ENCODE results near the gene SPINK13.
"Not testable (repeated sequence)": the region's sequence is repeated elsewhere in the genome, so short reads cannot be mapped to it uniquely, and the experiment has no call there.

Gene SPINK13

DNA sequence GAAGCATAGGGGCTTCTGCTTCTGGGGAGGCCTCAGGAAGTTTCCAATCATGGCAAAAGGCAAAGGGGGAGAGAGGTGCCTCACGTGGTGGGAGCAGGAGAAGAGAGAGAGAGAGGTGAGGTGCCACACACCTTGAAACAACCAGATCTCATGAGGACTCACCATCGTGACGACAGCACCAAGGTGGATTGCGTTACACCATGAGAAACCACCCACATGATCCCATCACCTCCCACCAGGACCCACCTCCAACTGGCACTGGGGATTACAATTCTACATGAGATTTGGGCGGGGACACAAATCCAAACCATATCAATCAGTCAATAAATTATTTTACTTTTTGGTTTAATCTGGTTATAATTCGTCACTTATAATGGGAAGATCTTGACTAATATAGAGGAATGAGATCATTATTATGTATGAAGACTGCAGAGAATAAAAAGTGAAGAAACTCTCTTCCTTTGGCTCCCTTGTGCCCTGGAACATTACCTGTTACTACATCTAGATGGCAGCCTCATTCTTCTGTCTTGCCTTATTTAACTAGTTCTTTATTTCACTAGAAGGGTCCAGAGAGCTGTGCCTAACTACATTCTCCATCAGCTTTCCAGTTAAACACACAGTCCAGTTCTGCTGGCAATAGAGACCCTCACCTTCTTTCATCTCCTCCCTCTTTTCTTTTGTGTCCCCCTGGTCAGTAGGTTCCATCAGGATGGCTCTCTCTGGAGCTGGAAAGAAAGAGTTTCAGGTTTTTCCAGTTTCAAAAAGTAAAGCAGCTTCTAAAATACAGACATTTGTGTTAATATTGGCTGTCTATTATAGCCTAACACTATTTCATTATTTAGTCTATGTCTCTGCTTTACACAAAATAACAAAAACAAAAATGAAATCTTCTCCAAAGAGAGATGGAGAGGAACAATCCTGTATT, 21.9 kb downstream of the SPINK13 start:
- no peak for TF ChIP-seq JUND (IDR thresholded peaks at IDR 0.05; ENCODE audit: low read depth)
- DNase-seq (ENCODE audit: low read depth in 1 of 2, low spot score in 1 of 2), result peak; percentile 39 to 62
- in situ Hi-C loops (cut with HindIII; ENCODE audit: low pct_unique_long_range_greater_than_20kb, low sequenced_read_pairs), result no loop called here

DNA sequence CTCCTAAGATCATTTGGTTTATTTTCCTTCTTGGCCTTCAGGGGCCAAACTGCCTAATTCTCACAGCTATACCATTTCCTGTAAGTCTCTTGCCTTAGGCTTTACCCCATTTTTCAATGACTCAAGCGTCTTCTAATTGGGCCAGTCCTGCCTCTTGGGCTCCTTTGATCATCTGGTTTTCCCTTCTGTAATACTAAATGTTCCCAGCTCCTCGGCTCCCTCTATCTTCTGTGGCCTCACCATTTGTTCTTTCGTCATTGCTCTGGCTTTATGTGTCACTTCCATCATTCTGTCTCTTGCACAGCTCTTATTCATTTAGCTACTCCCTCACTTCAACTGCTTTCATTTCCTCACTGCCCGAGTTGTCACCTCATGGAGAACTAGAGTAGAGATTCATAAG, 29.1 kb downstream of the SPINK13 start:
- no peak for DNase-seq (ENCODE audit: low read depth in 1 of 2, low spot score in 1 of 2)
- in situ Hi-C loops (cut with HindIII; ENCODE audit: low pct_unique_long_range_greater_than_20kb, low sequenced_read_pairs), result no loop called here
- no peak for TF ChIP-seq JUND (IDR thresholded peaks at IDR 0.05; ENCODE audit: low read depth)

DNA sequence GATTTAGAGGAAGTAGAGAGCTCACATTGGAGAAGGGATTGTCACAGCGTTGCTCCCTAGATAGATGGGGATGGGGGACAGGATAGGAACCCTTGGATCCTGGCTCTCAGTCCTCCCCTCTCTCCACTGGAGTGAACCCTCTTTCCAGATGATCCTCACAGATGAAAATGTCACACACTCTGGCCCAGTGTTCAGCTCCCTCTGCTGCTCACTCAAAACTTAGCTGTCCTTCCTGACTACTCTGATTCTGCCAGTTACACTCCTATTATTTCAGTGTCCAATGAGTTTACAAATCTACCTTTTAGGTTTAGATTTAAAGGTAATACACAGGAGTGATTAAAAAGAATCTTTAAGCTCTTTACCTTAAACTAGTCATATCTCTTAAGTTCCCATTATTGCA, 37.9 kb downstream of the SPINK13 start:
- no peak for TF ChIP-seq JUND (IDR thresholded peaks at IDR 0.05; ENCODE audit: low read depth)
- DNase-seq (ENCODE audit: low read depth in 1 of 2, low spot score in 1 of 2), result peak in 1 of 2 experiments; percentile 72
- in situ Hi-C loops (cut with HindIII; ENCODE audit: low pct_unique_long_range_greater_than_20kb, low sequenced_read_pairs), result no loop called here

DNA sequence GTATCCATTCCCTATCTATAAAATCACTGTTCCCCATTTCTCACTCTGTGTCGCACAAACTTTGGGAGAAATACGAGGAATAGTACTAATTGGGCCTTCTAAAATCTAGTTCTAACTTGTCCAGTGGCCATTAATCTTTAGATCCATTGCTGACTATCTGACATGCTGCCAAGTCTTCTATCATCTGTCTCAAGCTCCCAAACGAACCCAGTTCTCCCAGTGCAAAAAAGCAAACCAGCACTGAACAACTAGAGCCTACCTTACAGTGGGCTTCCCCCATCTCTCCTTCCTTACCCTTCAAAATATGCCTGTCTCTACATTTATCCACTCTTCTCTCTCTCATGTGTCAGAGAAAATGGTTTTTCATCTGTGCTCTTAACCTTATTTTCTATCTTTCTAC, 40.4 kb downstream of the SPINK13 start:
- in situ Hi-C loops (cut with HindIII; ENCODE audit: low pct_unique_long_range_greater_than_20kb, low sequenced_read_pairs), result no loop called here
- TF ChIP-seq JUND (IDR thresholded peaks at IDR 0.05; ENCODE audit: low read depth), result no peak
- no peak for DNase-seq (ENCODE audit: low read depth in 1 of 2, low spot score in 1 of 2)

DNA sequence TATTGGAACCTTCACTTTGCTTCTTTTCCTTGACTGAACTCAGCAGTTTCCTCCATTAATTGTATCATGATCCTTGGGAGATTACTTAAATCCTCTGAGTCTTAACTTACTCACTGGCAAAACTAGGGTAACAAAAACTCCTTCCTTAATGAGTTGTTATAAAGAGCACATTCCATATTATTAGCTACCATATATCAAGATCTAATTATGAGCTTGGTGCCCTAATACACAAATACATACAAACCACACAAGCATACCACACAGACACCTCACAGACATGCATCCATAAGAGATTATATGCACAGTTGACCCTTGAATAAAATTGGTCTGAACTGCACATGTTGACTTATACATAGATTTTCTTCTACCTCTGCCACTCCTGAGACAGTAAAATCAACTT, 41.2 kb downstream of the SPINK13 start:
- no peak for DNase-seq (ENCODE audit: low read depth in 1 of 2, low spot score in 1 of 2)
- TF ChIP-seq JUND (IDR thresholded peaks at IDR 0.05; ENCODE audit: low read depth), result no peak
- in situ Hi-C loops (cut with HindIII; ENCODE audit: low pct_unique_long_range_greater_than_20kb, low sequenced_read_pairs), result no loop called here

DNA sequence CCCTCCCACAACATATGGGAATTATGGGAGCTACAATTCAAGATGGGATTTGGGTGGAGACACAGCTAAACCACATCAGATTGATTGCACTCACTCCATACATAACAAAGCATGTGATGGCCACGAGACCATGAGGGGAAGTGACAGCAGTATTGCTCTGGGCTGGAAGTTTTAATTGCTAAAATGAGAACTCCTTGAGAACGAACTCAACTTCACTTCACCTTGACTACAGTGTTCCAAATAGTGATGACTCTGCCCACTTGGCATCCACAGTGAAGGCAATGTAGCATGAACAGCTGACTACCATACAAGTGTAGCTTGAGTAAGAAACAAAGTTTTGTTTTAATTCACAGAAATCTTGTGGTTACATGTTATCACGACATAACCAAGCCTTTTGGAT, 42.9 kb downstream of the SPINK13 start:
- no peak for TF ChIP-seq JUND (IDR thresholded peaks at IDR 0.05; ENCODE audit: low read depth)
- DNase-seq (ENCODE audit: low read depth in 1 of 2, low spot score in 1 of 2), result no peak
- in situ Hi-C loops (cut with HindIII; ENCODE audit: low pct_unique_long_range_greater_than_20kb, low sequenced_read_pairs), result no loop called here

DNA sequence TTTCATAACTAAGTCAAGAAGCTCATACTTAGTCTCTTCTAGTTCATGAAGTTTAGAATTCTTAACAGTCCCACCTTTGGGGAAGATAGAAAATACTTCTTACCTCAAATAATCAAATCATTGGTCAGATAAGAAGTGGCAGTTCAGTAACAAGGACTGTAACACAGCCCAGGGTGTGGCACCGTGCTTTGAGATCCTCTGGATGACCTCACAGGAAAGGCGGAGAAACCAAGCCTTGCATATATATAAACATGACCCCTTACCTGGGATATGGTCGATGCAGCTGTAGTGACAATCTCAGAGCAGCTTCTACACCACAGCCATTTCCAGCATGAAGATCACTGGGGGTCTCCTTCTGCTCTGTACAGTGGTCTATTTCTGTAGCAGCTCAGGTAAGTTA, 43.6 kb downstream of the SPINK13 start, which contains the start of gene SPINK7:
SPINK7 (plus strand) TSS at position 271 of the 400 bp plus-strand sequence; CDS start at position 332, 61 bp downstream.
- in situ Hi-C loops (cut with HindIII; ENCODE audit: low pct_unique_long_range_greater_than_20kb, low sequenced_read_pairs), result no loop called here
- no peak for DNase-seq (ENCODE audit: low read depth in 1 of 2, low spot score in 1 of 2)
- no peak for TF ChIP-seq JUND (IDR thresholded peaks at IDR 0.05; ENCODE audit: low read depth)

DNA sequence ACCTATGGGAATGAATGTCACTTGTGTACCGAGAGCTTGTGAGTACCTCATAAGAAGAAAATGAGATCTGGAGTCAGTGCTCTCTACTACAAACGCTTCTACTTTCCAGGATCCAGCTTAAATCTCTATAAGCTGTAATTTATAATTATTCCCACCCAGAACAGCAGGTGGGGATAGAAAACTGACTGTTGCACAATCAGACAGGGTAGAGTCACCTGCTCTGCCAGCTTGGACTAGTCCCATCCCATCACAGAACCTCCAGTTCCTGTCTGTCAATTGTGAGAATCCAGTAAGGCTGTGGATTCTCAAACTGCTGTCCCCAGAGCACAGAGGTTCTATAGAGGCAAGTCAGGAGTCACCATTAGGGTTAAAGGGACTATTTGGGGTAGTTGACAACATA, 45.6 kb downstream of the SPINK13 start:
- DNase-seq (ENCODE audit: low read depth in 1 of 2, low spot score in 1 of 2), result peak in 1 of 2 experiments; percentile 50

DNA sequence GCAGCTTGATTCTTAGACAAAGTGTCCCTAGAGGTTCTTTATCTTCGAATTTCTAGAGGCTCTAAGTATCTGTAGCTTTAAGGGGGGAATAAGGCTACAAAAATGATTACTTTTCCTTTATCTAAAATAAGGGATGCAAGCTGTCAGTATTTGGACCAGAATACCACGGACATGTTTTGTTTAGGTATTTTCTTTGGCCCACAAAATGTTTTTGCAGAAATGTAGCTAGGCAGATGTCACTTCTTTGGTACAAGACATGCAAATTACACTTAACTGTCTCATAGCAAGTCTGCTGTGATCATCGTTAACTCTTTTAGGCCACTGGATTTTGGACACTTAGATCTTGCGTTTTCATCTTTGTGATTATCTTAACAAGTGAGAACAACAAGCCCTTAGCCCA, 46.1 kb downstream of the SPINK13 start:
- in situ Hi-C loops (cut with HindIII; ENCODE audit: low pct_unique_long_range_greater_than_20kb, low sequenced_read_pairs), result no loop called here
- no peak for TF ChIP-seq JUND (IDR thresholded peaks at IDR 0.05; ENCODE audit: low read depth)
- no peak for DNase-seq (ENCODE audit: low read depth in 1 of 2, low spot score in 1 of 2)

More for the DNA sequence above, 45.6 kb downstream of the SPINK13 start:
- in situ Hi-C loops (cut with HindIII; ENCODE audit: low pct_unique_long_range_greater_than_20kb, low sequenced_read_pairs), result no loop called here
- TF ChIP-seq JUND (IDR thresholded peaks at IDR 0.05; ENCODE audit: low read depth), result no peak

DNA sequence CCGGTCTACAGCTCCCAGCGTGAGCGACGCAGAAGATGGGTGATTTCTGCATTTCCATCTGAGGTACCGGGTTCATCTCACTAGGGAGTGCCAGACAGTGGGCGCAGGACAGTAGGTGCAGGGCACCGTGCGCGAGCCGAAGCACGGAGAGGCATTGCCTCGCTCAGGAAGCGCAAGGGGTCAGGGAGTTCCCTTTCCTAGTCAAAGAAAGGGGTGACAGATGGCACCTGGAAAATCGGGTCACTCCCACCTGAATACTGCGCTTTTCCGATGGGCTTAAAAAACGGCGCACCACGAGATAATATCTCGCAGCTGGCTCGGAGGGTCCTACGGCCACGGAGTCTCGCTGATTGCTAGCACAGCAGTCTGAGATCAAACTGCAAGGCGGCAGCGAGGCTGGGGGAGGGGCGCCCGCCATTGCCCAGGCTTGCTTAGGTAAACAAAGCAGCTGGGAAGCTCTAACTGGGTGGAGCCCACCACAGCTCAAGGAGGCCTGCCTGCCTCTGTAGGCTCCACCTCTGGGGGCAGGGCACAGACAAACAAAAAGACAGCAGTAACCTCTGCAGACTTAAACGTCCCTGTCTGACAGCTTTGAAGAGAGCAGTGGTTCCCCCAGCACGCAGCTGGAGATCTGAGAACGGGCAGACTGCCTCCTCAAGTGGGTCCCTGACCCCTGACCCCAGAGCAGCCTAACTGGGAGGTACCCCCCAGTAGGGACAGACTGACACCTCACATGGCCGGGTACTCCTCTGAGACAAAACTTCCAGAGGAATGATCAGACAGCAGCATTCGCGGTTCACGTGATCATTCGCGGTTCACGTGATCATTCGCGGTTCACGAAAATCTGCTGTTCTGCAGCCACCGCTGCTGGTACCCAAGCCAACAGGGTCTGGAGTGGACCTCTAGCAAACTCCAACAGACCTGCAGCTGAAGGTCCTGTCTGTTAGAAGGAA, 51.7 kb downstream of the SPINK13 start:
- DNase-seq (ENCODE audit: low read depth in 1 of 2, low spot score in 1 of 2); in situ Hi-C loops (cut with HindIII; ENCODE audit: low pct_unique_long_range_greater_than_20kb, low sequenced_read_pairs): not testable (repeated sequence)

DNA sequence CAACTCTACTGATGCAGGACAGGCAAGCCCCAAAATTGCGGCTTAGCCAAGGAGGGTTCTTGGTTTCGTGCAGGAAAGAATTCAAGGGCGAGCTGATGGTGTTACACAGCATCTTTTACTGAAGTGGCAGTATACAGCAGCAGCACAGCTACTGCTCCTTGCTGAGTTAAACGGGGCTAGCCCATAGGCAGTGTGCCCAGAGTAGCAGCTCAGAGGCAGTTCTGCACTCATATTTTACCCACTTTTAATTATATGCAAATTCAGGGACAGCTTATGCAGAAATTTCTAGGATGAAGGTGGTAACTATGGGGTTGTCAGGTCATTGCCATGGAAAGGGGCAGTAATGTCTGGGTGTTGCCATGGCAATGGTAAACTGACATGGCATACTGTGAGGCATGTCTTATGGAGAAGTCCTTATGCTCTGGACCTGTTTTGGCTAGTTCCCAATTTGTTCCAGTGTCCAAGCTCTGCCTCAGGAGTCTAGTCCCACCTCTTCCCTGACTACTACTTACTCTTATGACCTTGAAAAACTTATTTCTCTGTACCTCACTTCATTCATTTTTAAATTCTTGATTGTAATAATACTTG, 64.8 kb downstream of the SPINK13 start:
- in situ Hi-C loops (cut with HindIII; ENCODE audit: low pct_unique_long_range_greater_than_20kb, low sequenced_read_pairs), result no loop called here
- no peak for DNase-seq (ENCODE audit: low read depth in 1 of 2, low spot score in 1 of 2)
- no peak for TF ChIP-seq JUND (IDR thresholded peaks at IDR 0.05; ENCODE audit: low read depth)

DNA sequence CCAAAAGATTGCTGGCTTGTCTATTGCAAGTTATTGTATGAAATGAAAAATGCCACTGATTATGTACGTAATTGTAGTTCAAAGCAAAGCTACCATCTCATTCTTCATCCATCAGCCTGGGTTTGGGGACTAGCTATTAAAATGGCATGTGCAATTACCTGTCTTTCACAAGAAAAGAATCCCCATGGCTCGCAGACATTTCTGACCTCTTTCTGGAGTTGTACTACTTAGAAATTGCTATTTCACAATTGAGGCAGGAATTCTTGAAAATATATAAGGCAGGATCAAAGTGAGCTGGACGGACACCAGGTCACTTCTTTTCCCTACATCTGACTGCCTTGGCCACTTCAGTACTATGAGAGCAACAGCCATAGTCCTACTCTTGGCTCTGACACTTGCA, 66.7 kb downstream of the SPINK13 start, which contains the start of gene SPINK9:
SPINK9 (plus strand) TSS at position 301 of the 400 bp plus-strand sequence; CDS start at position 356, 55 bp downstream.
- in situ Hi-C loops (cut with HindIII; ENCODE audit: low pct_unique_long_range_greater_than_20kb, low sequenced_read_pairs), result no loop called here
- no peak for DNase-seq (ENCODE audit: low read depth in 1 of 2, low spot score in 1 of 2)
- TF ChIP-seq JUND (IDR thresholded peaks at IDR 0.05; ENCODE audit: low read depth), result no peak

Data from T47D (cell line).